GM12878 (cell line): ENCODE results near the gene TLDC2.
A peak's percentile ranks its signal among the peaks of the same experiment; 100 is the strongest.

ENCODE experiments used
- CREM ChIP-seq: IDR thresholded peaks from 2 replicates; pipeline ENCODE4 v1.6.1; 2014; ENCODE audit warnings: antibody characterized with exemption, low read depth
- EZH2 ChIP-seq: IDR thresholded peaks from 2 replicates; pipeline ENCODE4 v1.6.1; 2012; ENCODE audit warnings: low read depth, mild to moderate bottlenecking, control low read depth, inconsistent platforms, low read length, borderline replicate concordance; ENCODE audit not compliant: control insufficient read depth
- JUND ChIP-seq: IDR thresholded peaks from 2 replicates; pipeline ENCODE4 v1.6.1; 2012; ENCODE audit warnings: low read depth, mild to moderate bottlenecking, low read length, improper control_type of control experiment, moderate library complexity
- MTA3 ChIP-seq: IDR thresholded peaks from 2 replicates; pipeline ENCODE4 v1.6.1; 2012; ENCODE audit warnings: low read length, inconsistent platforms, borderline replicate concordance
- POLR2A ChIP-seq: IDR thresholded peaks from 2 replicates; pipeline ENCODE4 v1.6.1; 2011; ENCODE audit warnings: low read depth, mild to moderate bottlenecking, low read length
- RAD21 ChIP-seq: IDR thresholded peaks from 2 replicates; pipeline ENCODE4 v1.6.1; 2011; ENCODE audit warnings: mild to moderate bottlenecking, low read depth, low read length, moderate library complexity; ENCODE audit not compliant: insufficient read depth
- RELA ChIP-seq: fragments of 450-650 bp; IDR thresholded peaks from 2 replicates; pipeline ENCODE4 v1.8.0; 2014; ENCODE audit warnings: borderline replicate concordance; ENCODE audit not compliant: partially characterized antibody
- SIN3A ChIP-seq: IDR thresholded peaks from 2 replicates; pipeline ENCODE4 v1.6.1; 2012; ENCODE audit warnings: low read depth, low read length, improper control_type of control experiment
- SMARCA5 ChIP-seq: fragments of 450-650 bp; IDR thresholded peaks from 2 replicates; pipeline ENCODE4 v1.6.1; 2017; ENCODE audit warnings: mild to moderate bottlenecking
- SRF ChIP-seq, 2 experiments: IDR thresholded peaks; 2 replicates each; pipeline ENCODE4 v1.6.1; 2011; ENCODE audit warnings: low read depth in 2 of 2, low read length in 2 of 2, mild to moderate bottlenecking in 1 of 2, moderate library complexity in 1 of 2
- TF ChIP-seq, protein P1 (sequence below), 3 experiments: IDR thresholded peaks in 2 of 3; conservative IDR thresholded peaks in 1 of 3; 2 replicates each; pipeline ENCODE4 v1.5.1; 2011; ENCODE audit warnings: low read depth in 3 of 3, low read length in 3 of 3, mild to moderate bottlenecking in 3 of 3, control low read depth in 2 of 3, moderate library complexity in 2 of 3, inconsistent platforms in 1 of 3, mixed read lengths in 1 of 3; ENCODE audit not compliant: control insufficient read depth in 2 of 3, insufficient read depth in 1 of 3; ENCODE audit errors: extremely low read depth in 1 of 3
- TF ChIP-seq, protein P2 (sequence below): IDR thresholded peaks from 2 replicates; pipeline ENCODE4 v1.6.1; 2012; ENCODE audit warnings: low read depth, low read length, improper control_type of control experiment

- TF ChIP-seq CREM (no peak), RELA (no peak), EZH2 (no peak), POLR2A (peak; percentile 32), JUND (no peak), SRF (IDR thresholded peaks at IDR 0.05; ENCODE audit: low read depth in 2 of 2, low read length in 2 of 2) (no peak), MTA3 (no peak), RAD21 (no peak), SMARCA5 (peak; percentile 41; the same call in 1 of the 2 replicates), SIN3A (no peak)
- TF ChIP-seq, protein P1, sequence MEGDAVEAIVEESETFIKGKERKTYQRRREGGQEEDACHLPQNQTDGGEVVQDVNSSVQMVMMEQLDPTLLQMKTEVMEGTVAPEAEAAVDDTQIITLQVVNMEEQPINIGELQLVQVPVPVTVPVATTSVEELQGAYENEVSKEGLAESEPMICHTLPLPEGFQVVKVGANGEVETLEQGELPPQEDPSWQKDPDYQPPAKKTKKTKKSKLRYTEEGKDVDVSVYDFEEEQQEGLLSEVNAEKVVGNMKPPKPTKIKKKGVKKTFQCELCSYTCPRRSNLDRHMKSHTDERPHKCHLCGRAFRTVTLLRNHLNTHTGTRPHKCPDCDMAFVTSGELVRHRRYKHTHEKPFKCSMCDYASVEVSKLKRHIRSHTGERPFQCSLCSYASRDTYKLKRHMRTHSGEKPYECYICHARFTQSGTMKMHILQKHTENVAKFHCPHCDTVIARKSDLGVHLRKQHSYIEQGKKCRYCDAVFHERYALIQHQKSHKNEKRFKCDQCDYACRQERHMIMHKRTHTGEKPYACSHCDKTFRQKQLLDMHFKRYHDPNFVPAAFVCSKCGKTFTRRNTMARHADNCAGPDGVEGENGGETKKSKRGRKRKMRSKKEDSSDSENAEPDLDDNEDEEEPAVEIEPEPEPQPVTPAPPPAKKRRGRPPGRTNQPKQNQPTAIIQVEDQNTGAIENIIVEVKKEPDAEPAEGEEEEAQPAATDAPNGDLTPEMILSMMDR (IDR thresholded peaks at IDR 0.05 in 2 of 3, conservative IDR thresholded peaks at IDR 0.05 in 1 of 3; ENCODE audit: control insufficient read depth in 2 of 3, extremely low read depth in 1 of 3, insufficient read depth in 1 of 3, low read depth in 3 of 3, low read length in 3 of 3), result no peak
- TF ChIP-seq, protein P2, sequence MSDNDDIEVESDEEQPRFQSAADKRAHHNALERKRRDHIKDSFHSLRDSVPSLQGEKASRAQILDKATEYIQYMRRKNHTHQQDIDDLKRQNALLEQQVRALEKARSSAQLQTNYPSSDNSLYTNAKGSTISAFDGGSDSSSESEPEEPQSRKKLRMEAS, result no peak
Observed at GRCh38 chr20:36862857-36863668, 12.9 kb upstream of the TLDC2 start.
